Effector memory CD8-positive, alpha-beta T cell (primary cell): ENCODE measurements around the gene IFNA7.
"Not testable (repeated sequence)": the region's sequence is repeated elsewhere in the genome, so short reads cannot be mapped to it uniquely, and the experiment has no call there.

ENCODE experiments used
- ATAC-seq: fragments of 150-1000 bp; cut with Tn5 transposase; replicated peaks from 2 replicates; pipeline ENCODE4 v1.10.0; 2021; ENCODE audit warnings: mild to moderate bottlenecking, moderate library complexity
- DNase-seq, 3 experiments: peaks; one replicate each; pipeline ENCODE4 v3.0.0; 2021
- H3K27ac Mint-ChIP-seq, 2 donors: one replicate each; pipeline ENCODE4 v1.8.0; 2022; ENCODE audit warnings: mild to moderate bottlenecking in 2 of 2, mixed read lengths in 2 of 2, moderate library complexity in 2 of 2
- H3K27me3 Mint-ChIP-seq, 2 donors: one replicate each; pipeline ENCODE4 v1.8.0; 2022; ENCODE audit warnings: mixed read lengths in 2 of 2
- H3K36me3 Mint-ChIP-seq: one replicate; pipeline ENCODE4 v1.8.0; 2022; ENCODE audit warnings: mild to moderate bottlenecking, moderate library complexity, mixed read lengths; ENCODE audit not compliant: insufficient read depth
- H3K4me1 Mint-ChIP-seq, 2 donors: one replicate each; pipeline ENCODE4 v1.8.0; 2022; ENCODE audit warnings: low read depth in 2 of 2, mixed read lengths in 2 of 2
- H3K4me3 Mint-ChIP-seq, 2 donors: one replicate each; pipeline ENCODE4 v1.8.0; 2022; ENCODE audit warnings: mild to moderate bottlenecking in 2 of 2, mixed read lengths in 2 of 2, moderate library complexity in 2 of 2
- H3K9me3 Mint-ChIP-seq, 2 donors: one replicate each; pipeline ENCODE4 v1.8.0; 2022; ENCODE audit warnings: mixed read lengths in 2 of 2

Gene IFNA7

DNA sequence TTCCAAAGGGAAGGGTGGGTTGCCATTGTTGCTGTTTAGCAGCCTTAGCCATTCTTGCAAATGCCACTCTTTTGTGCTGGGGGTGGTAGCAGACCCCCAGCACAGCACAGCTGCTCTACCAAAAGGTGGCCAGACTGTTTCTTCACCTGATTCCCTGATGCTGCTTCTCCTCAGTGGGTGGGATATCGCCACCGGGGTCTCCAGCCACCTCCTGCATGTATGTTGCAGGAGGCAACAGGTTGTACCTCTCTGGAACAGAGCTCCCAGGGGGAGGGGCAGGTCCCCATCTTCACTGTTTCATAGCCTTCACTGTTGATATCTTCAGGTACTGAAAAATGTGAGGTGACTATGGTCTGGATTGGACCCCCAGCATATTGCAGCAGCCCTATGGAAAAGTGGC, 8.8 kb upstream of the IFNA7 start:
- not testable (repeated sequence) for DNase-seq, H3K9me3 Mint-ChIP-seq, H3K36me3 Mint-ChIP-seq, H3K4me1 Mint-ChIP-seq, ATAC-seq, H3K4me3 Mint-ChIP-seq, H3K27ac Mint-ChIP-seq
- peaks cover 5 to 27% of the 10 kb centered on the region in 2 donors for H3K27me3 Mint-ChIP-seq

DNA sequence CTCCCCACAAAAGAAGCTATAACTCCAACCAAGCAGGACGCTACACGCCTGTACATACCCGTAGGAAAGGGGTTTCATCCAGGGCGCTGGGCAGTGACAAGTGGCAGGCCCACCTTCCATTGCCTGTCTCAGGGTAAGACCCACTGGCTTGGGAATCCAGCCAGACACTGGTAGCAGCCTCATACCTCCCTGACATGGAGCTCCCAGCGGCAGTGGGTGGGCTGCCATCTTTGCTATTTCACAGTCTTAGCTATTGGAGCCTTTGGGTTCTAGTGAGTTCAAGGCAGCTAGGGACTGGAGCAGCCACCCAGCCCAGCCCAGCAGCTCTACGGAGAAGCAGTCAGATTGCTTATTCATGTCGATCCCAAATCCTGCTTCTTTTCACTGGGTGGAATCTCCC, 8.3 kb upstream of the IFNA7 start:
- H3K9me3 Mint-ChIP-seq, result no peaks in the 10 kb centered on the region
- no peak overlapping the region for H3K27ac Mint-ChIP-seq
- peaks cover 0 to 4% of the 10 kb centered on the region in 2 donors for H3K4me1 Mint-ChIP-seq

DNA sequence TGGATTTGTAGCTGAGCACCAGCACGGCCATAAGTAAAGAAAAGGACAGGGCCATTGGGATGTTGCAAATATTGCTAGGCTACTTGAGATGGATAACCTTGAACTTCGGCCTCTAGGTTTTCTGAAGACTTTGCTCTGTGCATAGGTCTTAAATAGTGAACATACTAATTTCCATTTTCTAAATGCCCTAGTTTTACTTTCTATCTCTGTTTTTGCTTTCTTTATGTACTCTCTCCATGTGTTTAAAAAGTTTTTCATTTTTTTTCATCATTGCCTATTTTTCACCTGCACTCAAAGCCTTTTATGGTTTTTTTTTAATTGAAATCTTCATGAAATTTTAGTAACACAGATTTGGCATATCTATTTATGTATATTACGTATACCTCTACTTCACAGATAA, 5.0 kb upstream of the IFNA7 start, which contains the start of gene IFNA10:
IFNA10 (minus strand) TSS at position 101 of the 400 bp plus-strand sequence; CDS start at position 55, 46 bp downstream.
- not testable (repeated sequence) for H3K9me3 Mint-ChIP-seq, H3K4me1 Mint-ChIP-seq, H3K36me3 Mint-ChIP-seq, H3K4me3 Mint-ChIP-seq, H3K27ac Mint-ChIP-seq, DNase-seq, ATAC-seq
- H3K27me3 Mint-ChIP-seq, result peaks cover 14 to 30% of the 10 kb centered on the region in 2 donors

More for the DNA sequence above, 8.3 kb upstream of the IFNA7 start:
- ATAC-seq, result no peak
- Mint-ChIP-seq H3K27me3 (peaks cover 5 to 27% of the 10 kb centered on the region in 2 donors), H3K4me3 (no peak overlapping the region), H3K36me3 (no peaks in the 10 kb centered on the region)
- no peak for DNase-seq

DNA sequence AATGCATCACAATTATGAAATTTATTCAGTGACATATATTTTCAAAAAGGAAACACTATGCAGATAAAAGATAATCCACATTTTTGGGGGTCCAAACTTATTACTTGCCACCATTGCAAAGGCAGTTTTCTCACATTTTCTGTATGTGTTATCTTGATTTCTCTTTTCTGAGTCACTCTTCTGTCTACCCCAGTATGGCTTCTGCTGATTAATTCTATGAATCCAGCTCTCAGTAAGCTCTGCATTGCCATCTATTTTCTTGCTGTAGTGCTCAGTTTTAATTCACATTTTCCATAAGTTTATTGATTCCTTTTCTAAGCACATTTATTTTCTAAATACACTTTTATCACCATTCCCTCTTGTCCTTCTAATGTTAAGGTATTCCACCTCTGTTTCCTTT, 3.2 kb upstream of the IFNA7 start:
- Mint-ChIP-seq H3K4me3 (no peak overlapping the region), H3K9me3 (no peaks in the 10 kb centered on the region), H3K4me1 (no peaks in the 10 kb centered on the region), H3K36me3 (no peaks in the 10 kb centered on the region), H3K27me3 (peaks cover 28 to 37% of the 10 kb centered on the region in 2 donors), H3K27ac (no peak overlapping the region)
- no peak for DNase-seq
- ATAC-seq, result no peak

DNA sequence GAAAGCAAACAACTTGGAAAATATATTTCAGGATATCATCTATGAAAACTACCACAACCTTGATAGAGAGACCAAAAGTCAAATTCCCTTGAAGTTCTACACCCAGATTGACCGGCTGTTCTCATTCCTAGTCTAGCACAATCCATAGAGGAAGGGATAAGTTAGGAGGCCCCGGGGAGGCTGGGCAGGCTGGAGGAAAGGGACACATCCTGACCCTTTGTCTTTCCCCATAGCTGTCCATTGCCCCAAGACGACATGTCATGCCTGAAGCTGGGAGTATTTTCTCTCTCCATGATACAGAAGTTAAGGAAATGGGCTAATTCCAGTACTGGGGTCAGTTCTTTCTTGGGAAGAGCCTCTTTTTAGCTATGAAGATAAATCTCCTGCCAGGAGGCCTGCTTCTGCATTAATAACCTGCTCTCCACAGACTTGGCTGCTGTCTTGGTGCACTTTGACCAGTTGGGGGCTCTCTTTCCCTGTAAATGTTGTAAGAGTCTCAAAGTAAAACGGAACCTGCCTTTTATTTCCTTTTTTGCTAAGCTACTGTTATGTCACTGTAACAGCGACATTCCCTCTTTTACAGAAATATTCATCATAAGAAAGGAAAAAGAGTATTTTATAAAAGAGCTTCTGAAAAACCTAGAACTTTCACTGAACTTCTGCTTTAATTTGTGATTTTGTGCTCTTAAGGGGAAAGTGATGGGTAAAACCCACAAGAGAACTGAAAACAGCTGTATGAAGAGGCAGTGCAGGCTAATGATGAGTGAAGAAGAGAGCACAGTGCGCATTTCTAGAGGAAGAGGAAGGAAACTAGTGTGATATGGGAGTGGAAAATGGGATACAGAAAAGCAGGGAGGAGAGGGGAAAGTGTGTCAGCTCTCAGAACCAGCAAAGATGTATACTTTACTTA, 6.9 kb downstream of the IFNA7 start:
- H3K36me3 Mint-ChIP-seq, H3K27ac Mint-ChIP-seq, H3K4me1 Mint-ChIP-seq, H3K9me3 Mint-ChIP-seq: not testable (repeated sequence)
- peak; percentile 31 to 47 (median 35) for DNase-seq
- ATAC-seq, result peak; percentile 95
- H3K27me3 Mint-ChIP-seq, result peaks cover 6 to 22% of the 10 kb centered on the region in 2 donors
- peak overlapping the region; percentile 40 to 48 for H3K4me3 Mint-ChIP-seq

DNA sequence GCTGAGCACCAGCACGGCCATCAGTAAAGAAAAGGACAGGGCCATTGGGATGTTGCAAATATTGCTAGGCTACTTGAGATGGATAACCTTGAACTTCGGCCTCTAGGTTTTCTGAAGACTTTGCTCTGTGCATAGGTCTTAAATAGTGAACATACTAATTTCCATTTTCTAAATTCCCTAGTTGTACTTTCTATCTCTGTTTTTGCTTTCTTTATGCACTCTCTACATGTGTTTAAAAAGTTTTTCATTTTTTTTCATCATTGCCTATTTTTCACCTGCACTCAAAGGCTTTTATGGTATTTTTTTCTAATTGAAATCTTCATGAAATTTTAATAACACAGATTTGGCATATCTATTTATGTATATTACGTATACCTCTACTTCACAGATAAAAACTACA, 14.5 kb downstream of the IFNA7 start, which contains the start of gene IFNA4:
IFNA4 (minus strand) TSS at position 101 of the 400 bp plus-strand sequence; CDS start at position 45, 56 bp downstream.
- not testable (repeated sequence) for DNase-seq, H3K9me3 Mint-ChIP-seq, ATAC-seq

DNA sequence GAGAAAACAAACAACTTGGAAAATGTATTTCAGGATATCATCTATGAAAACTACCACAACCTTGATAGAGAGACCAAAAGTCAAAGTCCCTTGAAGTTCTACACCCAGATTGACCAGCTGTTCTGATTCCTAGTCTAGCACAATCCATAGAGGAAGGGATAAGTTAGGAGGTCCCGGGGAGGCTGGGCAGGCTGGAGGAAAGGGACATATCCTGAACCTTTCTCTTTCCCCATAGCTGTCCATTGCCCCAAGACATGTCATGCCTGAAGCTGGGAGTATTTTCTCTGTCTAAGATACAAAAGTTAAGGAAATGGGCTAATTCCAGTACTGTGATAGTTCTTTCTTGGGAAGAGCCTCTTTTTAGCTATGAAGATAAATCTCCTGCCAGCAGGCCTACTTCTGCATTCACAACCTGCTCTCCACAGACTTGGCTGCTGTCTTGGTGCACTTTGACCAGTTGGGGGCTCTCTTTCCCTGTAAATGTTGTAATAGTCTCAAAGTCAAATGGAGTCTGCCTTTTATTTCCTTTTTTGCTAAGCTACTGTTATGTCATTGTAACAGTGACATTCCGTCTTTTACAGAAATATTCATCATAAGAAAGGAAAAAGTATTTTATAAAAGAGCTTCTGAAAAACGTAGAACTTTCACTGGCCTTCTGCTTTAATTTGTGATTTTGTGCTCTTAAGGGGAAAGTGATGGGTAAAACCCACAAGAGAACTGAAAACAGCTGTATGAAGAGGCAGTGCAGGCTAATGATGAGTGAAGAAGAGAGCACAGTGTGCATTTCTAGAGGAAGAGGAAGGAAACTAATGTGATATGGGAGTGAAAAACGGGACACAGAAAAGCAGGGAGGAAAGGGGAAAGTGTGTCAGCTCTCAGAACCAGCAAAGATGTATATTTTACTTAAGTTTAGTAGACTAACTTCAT, 18.9 kb downstream of the IFNA7 start:
- ATAC-seq, result peak; percentile 91

More for the DNA sequence above, 14.5 kb downstream of the IFNA7 start, which contains the start of gene IFNA4:
- not testable (repeated sequence) for H3K27ac Mint-ChIP-seq, H3K27me3 Mint-ChIP-seq, H3K4me1 Mint-ChIP-seq, H3K36me3 Mint-ChIP-seq, H3K4me3 Mint-ChIP-seq

DNA sequence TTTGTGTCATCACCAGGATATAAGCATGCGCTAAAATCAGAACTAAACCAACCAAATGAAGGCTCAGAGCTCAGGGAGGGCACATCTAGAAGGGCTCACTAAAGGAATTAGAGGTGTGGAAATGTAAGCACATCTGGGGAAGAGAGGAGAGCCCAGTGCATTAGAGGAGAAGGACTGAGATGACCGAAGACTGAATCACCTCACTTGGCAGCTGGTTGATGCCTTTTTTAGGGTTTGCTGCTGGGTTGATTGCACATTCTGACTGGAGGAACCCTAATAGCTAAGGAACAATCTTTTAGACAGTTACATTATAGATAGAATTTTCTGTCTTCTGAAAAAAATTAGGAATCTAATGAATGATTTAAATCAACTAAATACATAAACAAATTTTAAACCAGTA, 27.3 kb downstream of the IFNA7 start:
- ATAC-seq, result no peak
- no peaks in the 10 kb centered on the region for H3K4me1 Mint-ChIP-seq
- H3K36me3 Mint-ChIP-seq, result no peaks in the 10 kb centered on the region
- DNase-seq, result no peak
- no peaks in the 10 kb centered on the region for H3K9me3 Mint-ChIP-seq
- no peak overlapping the region for H3K4me3 Mint-ChIP-seq
- H3K27ac Mint-ChIP-seq, result no peak overlapping the region
- peaks cover 0 to 5% of the 10 kb centered on the region in 2 donors for H3K27me3 Mint-ChIP-seq

More for the DNA sequence above, 18.9 kb downstream of the IFNA7 start:
- not testable (repeated sequence) for H3K9me3 Mint-ChIP-seq, H3K27ac Mint-ChIP-seq, H3K27me3 Mint-ChIP-seq, H3K36me3 Mint-ChIP-seq, H3K4me3 Mint-ChIP-seq, H3K4me1 Mint-ChIP-seq
- DNase-seq, result peak in 2 of 3 experiments; percentile 17 to 35

DNA sequence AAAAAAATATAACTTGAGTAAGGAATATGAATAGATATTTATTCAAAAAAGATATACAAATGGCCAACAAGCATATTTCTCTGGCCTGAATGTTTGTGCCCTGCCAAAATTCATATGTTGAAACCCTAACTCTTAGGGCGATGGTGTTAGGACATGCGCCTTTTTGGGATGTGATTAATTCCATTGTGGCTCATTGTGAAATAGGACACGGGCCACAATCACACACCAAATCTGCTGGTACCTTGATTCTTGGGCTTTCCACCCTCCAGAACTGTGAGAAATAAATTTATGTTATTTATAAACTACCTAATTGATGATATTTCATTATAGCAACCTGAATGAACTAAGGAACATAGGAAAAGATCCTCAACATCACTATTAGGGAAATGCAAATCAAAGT, 29.8 kb downstream of the IFNA7 start:
- Mint-ChIP-seq H3K36me3 (peaks cover 3% of the 10 kb centered on the region), H3K9me3 (no peaks in the 10 kb centered on the region), H3K4me3 (no peak overlapping the region), H3K27me3 (peaks cover 0 to under 1% of the 10 kb centered on the region in 2 donors), H3K4me1 (no peaks in the 10 kb centered on the region), H3K27ac (no peak overlapping the region)
- no peak for DNase-seq
- ATAC-seq, result no peak

DNA sequence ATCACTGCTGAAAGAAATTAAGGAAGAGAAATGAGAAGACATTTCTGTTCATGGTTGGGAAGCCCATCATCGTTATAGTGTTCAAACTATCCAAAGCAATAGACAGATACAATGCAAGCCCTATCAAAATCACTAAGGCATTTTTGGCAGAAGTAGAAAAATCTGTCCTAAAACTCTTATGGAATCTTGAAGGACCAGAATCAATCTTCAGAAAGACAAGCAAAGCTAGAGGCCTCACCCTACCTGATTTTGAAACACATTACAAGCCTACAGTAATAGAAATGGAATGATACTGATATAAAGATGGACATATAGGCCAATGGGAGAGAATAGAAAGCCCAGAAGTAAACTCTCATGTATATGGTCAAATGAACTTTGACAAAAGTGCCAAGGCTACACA, 30.7 kb downstream of the IFNA7 start:
- H3K36me3 Mint-ChIP-seq, result peaks cover 3% of the 10 kb centered on the region
- no peaks in the 10 kb centered on the region for H3K4me1 Mint-ChIP-seq
- no peak for ATAC-seq

DNA sequence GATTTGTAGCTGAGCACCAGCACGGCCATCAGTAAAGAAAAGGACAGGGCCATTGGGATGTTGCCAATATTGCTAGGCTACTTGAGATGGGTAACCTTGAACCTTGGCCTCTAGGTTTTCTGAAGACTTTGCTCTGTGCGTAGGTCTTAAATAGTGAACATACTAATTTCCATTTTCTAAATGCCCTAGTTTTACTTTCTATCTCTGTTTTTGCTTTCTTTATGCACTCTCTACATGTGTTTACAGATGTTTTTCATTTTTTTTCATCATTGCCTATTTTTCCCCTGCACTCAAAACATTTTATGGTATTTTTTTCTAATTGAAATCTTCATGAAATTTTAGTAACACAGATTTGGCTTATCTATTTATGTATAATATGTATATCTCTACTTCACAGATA, 35.4 kb downstream of the IFNA7 start, which contains the start of gene IFNA21:
IFNA21 (minus strand) TSS at position 101 of the 400 bp plus-strand sequence; CDS start at position 53, 48 bp downstream.
- H3K4me3 Mint-ChIP-seq, H3K27ac Mint-ChIP-seq, DNase-seq, H3K36me3 Mint-ChIP-seq, H3K27me3 Mint-ChIP-seq, ATAC-seq, H3K9me3 Mint-ChIP-seq: not testable (repeated sequence)
- peaks cover 10 to 19% of the 10 kb centered on the region in 2 donors for H3K4me1 Mint-ChIP-seq

More for the DNA sequence above, 30.7 kb downstream of the IFNA7 start:
- Mint-ChIP-seq H3K4me3 (no peak overlapping the region), H3K27me3 (peaks cover 0 to 4% of the 10 kb centered on the region in 2 donors), H3K9me3 (no peaks in the 10 kb centered on the region), H3K27ac (no peak overlapping the region)
- no peak for DNase-seq

DNA sequence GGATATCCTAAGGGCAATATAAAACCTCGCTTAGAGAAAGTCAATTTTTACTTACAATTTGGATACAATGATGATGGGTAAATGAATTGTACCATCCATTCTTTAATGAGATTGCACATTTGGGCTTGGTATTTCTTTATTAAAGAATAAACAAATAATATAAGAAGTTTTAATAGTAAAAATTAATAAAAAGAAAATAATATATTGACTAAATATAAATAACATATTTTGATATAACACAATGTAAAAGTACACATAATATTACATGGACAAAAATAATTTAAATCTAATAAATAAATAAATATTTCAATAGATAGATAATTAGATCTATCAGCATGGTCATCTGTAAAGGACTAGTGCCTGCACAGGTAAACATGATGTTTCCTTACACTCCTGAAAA, 36.5 kb downstream of the IFNA7 start:
- DNase-seq, result no peak
- no peak for ATAC-seq
- H3K4me1 Mint-ChIP-seq, result peaks cover 19 to 28% of the 10 kb centered on the region in 2 donors
- H3K36me3 Mint-ChIP-seq, result peaks cover 3% of the 10 kb centered on the region
- H3K4me3 Mint-ChIP-seq, result no peak overlapping the region
- no peaks in the 10 kb centered on the region for H3K9me3 Mint-ChIP-seq
- H3K27me3 Mint-ChIP-seq, result peaks cover 0 to 8% of the 10 kb centered on the region in 2 donors
- H3K27ac Mint-ChIP-seq, result no peak overlapping the region

DNA sequence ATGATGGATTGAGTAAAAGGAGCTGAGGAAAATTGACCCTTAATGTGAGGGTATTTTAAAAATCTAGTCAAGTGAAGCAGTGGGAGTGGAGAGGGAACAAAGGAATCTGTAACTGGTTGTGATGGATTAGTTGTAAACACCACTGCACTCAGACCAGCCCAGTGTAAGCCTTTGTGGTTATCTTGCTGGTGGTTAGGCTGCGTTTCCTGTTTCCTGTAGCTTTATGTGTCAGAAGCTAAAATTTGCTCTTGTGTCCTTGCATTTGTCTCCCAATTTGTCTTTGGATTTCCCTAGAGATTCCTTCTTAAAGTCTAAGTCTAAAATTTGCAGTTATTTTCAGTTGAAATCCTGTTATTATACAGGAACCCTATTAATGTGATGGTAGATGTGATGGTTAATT, 41.8 kb downstream of the IFNA7 start:
- Mint-ChIP-seq H3K27me3 (no peaks in the 10 kb centered on the region), H3K36me3 (no peaks in the 10 kb centered on the region), H3K9me3 (peaks cover 0 to 3% of the 10 kb centered on the region in 2 donors), H3K4me3 (peak overlapping the region; percentile 50 to 75), H3K4me1 (peaks cover 27 to 49% of the 10 kb centered on the region in 2 donors), H3K27ac (peak overlapping the region in 1 of 2 donors; percentile 5)
- peak in 2 of 3 experiments; percentile 17 to 23 for DNase-seq
- ATAC-seq, result peak; percentile 97
